Measurements from ENCODE around the gene PRR5.
A peak's percentile ranks its signal among the peaks of the same experiment; 100 is the strongest.
"Not testable (repeated sequence)": the region's sequence is repeated elsewhere in the genome, so short reads cannot be mapped to it uniquely, and the experiment has no call there.

Gene PRR5

GRCh38 chr22:44735518-44736428 lies 33.8 kb downstream of the PRR5 start:
- DNase-seq (ENCODE audit: low read depth): peak; percentile 74

- DNase-seq (ENCODE audit: low read depth): no peak
Measured at GRCh38 chr22:44736581-44737405, 34.8 kb downstream of the PRR5 start.

- DNase-seq (ENCODE audit: low read depth): no peak
Measured at GRCh38 chr22:44737406-44738346, 35.7 kb downstream of the PRR5 start.

- no peak for DNase-seq (ENCODE audit: low read depth)
Measured at GRCh38 chr22:44738347-44738715, 36.3 kb downstream of the PRR5 start.

- no peak for DNase-seq (ENCODE audit: low read depth)
Measured at GRCh38 chr22:44739024-44739423, 37.0 kb downstream of the PRR5 start.

- DNase-seq (ENCODE audit: low read depth): not testable (repeated sequence)
Measured at GRCh38 chr22:44739666-44740065, 37.7 kb downstream of the PRR5 start.

- DNase-seq (ENCODE audit: low read depth): no peak
Measured at GRCh38 chr22:44740307-44740706, 38.3 kb downstream of the PRR5 start.

- no peak for DNase-seq (ENCODE audit: low read depth)
Measured at GRCh38 chr22:44741929-44742328, 39.9 kb downstream of the PRR5 start.

- no peak for DNase-seq (ENCODE audit: low read depth)
Measured at GRCh38 chr22:44743247-44743646, 41.2 kb downstream of the PRR5 start.

- DNase-seq (ENCODE audit: low read depth): no peak
Measured at GRCh38 chr22:44743804-44744211, 41.8 kb downstream of the PRR5 start.

- DNase-seq (ENCODE audit: low read depth): no peak
Measured at GRCh38 chr22:44745853-44746789, 44.1 kb downstream of the PRR5 start.

GRCh38 chr22:44747784-44748127 lies 45.8 kb downstream of the PRR5 start:
- not testable (repeated sequence) for DNase-seq (ENCODE audit: low read depth)

- DNase-seq (ENCODE audit: low read depth): no peak
Measured at GRCh38 chr22:44748524-44748923, 46.5 kb downstream of the PRR5 start.

GRCh38 chr22:44750481-44750880 lies 48.5 kb downstream of the PRR5 start:
- no peak for DNase-seq (ENCODE audit: low read depth)

- DNase-seq (ENCODE audit: low read depth): no peak
Measured at GRCh38 chr22:44752285-44753188, 50.5 kb downstream of the PRR5 start, which contains the start of gene ARHGAP8. ARHGAP8 (plus strand) TSS chr22:44752575; CDS start chr22:44786528, 33,953 bp downstream.

- no peak for DNase-seq (ENCODE audit: low read depth)
Measured at GRCh38 chr22:44753189-44754042, 51.4 kb downstream of the PRR5 start.

GRCh38 chr22:44754998-44755397 lies 53.0 kb downstream of the PRR5 start:
- DNase-seq (ENCODE audit: low read depth): no peak

- DNase-seq (ENCODE audit: low read depth): no peak
Measured at GRCh38 chr22:44755417-44755816, 53.4 kb downstream of the PRR5 start.

- DNase-seq (ENCODE audit: low read depth): no peak
Measured at GRCh38 chr22:44755956-44756361, 54.0 kb downstream of the PRR5 start.

Measured in stimulated activated CD8-positive, alpha-beta memory T cell treated with anti-CD3 and anti-CD28 coated beads, Interleukin-12 subunit alpha, Interleukin-12 subunit beta, amount 100 ng/mL, for 1 hour (primary cell).